GM06990 (cell line): Measurements from ENCODE around the gene VANGL2.

ENCODE experiments used
- DNase-seq: peaks from one replicate; pipeline ENCODE4 v3.0.0-alpha.2; 2011; ENCODE audit not compliant: insufficient read length; ENCODE audit errors: extremely low read depth
- H3K27me3 ChIP-seq: replicated peaks from 2 replicates; pipeline ENCODE4 v1.6.0; 2011; ENCODE audit warnings: low read length; ENCODE audit not compliant: control insufficient read depth, insufficient read depth
- H3K36me3 ChIP-seq: 2 replicates; pipeline ENCODE4 v1.5.1; 2011; ENCODE audit warnings: low read length; ENCODE audit not compliant: control insufficient read depth, insufficient read depth
- H3K4me3 ChIP-seq: replicated peaks from 2 replicates; pipeline ENCODE4 v1.5.1; 2011; ENCODE audit warnings: low read depth, mild to moderate bottlenecking, control low read depth, low read length
- TF ChIP-seq, protein P1 (sequence below): IDR thresholded peaks from 2 replicates; pipeline ENCODE4 v1.5.1; 2011; ENCODE audit warnings: low read length, control low read depth, mild to moderate bottlenecking, inconsistent platforms; ENCODE audit not compliant: insufficient read depth, poor library complexity, severe bottlenecking

The VANGL2 gene

DNA sequence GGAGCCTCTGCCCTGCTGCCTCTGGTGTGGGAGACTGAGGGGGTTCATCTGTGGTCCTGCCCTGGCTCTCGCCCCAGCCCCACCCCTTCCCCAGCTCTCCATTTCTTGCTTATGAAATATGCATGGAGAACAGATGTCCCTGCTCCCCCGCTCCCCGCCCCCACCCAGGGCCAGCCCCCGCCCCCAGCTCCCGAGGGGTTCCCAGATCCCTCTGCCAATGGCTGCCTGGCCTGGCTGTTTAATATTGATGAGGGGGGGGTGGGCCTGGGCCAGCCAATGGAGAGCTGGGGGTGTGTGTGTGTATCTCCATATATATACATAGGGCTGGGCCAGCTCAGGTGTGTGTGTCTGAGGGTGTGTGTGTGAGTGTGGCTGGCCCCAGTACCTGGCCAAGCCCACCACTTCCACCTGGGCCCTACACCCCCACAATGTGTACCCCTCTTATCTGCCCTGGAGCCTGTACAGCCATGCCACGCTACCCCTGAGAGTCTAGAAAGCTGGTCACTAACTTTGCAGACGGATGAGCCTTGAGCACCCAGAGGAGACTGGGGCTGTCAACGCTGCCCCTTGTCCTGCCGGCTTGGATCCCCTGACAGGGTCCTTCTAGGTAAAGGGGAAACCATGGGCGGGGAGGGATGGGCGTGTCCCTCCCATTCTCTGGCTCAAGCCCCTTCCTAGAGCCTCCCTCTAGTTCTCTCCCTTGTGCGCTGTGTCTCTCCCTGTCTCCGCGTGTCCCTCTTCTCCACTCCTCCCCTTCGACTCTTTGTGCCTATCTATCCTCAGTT lies 33.4 kb upstream of the VANGL2 start, which contains the start of gene NHLH1:
Gene NHLH1 (plus strand): TSS at position 341 of the 785 bp plus-strand sequence. CDS start 3,661 bp downstream, outside the sequence.
- no peak for DNase-seq
- Histone ChIP-seq H3K27me3 (no peaks in the 10 kb centered on the region), H3K36me3 (no peaks in the 10 kb centered on the region; the same call in 1 of the 2 replicates), H3K4me3 (no peak within 1 kb of the TSS)
- TF ChIP-seq, protein P1, sequence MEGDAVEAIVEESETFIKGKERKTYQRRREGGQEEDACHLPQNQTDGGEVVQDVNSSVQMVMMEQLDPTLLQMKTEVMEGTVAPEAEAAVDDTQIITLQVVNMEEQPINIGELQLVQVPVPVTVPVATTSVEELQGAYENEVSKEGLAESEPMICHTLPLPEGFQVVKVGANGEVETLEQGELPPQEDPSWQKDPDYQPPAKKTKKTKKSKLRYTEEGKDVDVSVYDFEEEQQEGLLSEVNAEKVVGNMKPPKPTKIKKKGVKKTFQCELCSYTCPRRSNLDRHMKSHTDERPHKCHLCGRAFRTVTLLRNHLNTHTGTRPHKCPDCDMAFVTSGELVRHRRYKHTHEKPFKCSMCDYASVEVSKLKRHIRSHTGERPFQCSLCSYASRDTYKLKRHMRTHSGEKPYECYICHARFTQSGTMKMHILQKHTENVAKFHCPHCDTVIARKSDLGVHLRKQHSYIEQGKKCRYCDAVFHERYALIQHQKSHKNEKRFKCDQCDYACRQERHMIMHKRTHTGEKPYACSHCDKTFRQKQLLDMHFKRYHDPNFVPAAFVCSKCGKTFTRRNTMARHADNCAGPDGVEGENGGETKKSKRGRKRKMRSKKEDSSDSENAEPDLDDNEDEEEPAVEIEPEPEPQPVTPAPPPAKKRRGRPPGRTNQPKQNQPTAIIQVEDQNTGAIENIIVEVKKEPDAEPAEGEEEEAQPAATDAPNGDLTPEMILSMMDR = no peak

DNA sequence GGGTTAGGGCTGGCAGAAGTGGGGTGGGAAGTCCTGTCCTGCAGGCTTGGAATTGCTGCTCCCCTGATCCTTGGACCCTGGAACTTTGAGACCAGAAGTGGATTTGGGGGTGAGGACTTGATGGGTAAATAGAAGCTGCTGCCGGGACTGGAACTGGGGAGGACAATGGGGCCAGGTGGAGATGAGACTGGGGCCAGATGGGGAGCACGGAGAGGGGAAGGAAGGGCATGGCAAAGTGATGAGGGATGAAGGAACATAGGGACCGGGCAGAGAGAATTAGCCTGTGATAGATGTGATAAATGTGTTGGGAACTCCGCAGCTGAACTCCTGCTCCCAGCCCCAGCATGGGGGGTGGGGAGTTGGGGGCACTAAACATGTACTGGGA lies 32.9 kb upstream of the VANGL2 start:
- TF ChIP-seq, protein P1 = no peak
- Histone ChIP-seq H3K27me3 (no peaks in the 10 kb centered on the region), H3K36me3 (no peaks in the 10 kb centered on the region; the same call in 1 of the 2 replicates), H3K4me3 (no peak overlapping the region)
- DNase-seq = no peak

DNA sequence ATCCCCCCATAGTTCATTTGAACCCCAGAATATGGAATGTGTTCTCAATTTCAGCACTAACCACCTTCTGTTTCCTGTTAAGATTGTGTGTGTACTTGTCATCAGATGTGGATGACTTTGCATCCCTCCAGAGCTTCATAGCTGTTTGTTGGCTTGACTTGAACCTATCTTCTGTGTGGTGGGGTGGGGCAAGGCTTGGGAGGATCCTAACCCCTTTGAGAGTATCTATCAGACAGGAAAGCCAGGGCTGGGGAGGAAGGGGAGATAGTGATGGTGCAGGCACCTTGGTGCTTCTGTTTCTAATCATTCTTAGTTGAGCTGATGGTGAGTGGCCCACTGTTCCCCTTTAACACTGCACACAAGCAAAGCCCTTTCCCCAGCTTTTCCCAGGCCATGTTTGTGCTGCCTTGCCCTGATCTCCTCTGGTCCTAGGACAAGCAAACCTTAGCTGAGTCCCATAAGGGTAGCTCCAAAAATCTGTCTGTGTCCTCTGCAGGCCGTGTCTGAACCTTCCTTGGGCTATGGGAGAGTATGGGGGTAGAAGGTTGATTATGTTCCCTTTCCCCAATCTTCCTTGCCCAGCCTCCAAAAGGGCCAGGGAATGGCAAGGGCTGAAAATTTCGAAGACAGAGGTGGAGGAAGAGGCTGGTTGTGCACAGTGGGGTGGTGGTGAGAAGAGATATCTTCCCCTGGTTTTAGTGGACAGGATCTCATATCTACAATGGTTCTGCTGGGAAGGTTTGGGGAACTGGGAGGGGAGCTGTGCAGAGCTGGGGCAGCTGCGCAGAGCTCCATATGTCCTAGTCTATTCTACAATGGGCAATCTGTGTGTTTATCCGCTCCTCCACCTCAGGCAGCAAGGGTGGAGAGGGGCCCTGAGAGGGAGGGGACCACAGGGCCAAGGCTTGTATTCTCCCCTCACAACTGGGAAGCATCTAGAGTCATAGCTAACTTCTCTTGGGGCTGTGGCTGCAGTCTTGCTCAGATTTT lies 32.1 kb upstream of the VANGL2 start:
- no peaks in the 10 kb centered on the region; the same call in 1 of the 2 replicates for H3K36me3 ChIP-seq
- H3K4me3 ChIP-seq = no peak overlapping the region
- DNase-seq = no peak
- no peaks in the 10 kb centered on the region for H3K27me3 ChIP-seq
- TF ChIP-seq, protein P1 = no peak

DNA sequence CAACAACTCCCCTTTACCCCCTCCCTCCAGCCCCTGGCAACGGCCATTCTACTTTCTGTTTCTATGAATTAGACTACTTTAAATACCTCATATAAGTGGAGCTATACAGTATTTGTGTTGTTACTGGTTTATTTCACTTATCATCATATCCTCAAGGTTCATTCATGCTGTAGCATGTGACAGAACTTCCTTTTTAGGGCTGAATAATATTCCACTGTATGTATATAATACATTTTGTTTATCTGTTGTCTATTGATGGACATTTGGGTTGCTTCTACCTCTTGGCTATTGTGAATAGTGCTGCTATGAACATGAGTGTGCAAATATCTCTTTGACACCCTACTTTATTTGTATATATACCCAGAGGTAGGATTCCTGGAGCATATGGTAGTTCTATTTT lies 31.3 kb upstream of the VANGL2 start:
- Histone ChIP-seq H3K27me3 (no peaks in the 10 kb centered on the region), H3K36me3 (no peaks in the 10 kb centered on the region; the same call in 1 of the 2 replicates), H3K4me3 (no peak overlapping the region)
- no peak for DNase-seq
- TF ChIP-seq, protein P1 = no peak

DNA sequence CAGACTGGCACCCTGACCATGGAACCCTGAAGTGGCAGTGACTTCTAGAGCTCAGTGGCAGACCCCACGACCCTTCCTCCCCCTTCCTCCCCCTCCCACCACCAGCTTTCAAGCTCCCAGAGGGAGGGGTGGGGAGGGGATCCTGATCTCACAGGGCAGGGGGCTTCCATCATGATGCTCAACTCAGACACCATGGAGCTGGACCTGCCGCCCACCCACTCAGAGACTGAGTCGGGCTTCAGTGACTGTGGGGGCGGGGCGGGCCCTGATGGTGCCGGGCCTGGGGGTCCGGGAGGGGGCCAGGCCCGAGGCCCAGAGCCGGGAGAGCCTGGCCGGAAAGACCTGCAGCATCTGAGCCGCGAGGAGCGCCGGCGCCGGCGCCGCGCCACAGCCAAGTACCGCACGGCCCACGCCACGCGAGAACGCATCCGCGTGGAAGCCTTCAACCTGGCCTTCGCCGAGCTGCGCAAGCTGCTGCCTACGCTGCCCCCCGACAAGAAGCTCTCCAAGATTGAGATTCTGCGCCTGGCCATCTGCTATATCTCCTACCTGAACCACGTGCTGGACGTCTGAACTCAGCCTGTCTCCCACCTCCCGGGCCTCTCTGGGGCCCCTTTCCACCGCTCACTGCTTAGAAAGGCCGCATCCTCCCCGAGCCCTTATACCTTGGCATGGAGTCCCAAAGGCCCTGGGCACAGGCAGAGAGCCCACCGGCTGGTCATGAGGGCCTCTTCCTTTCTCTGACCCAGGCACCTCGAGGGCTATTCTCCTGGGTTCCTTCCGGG lies 29.6 kb upstream of the VANGL2 start:
- H3K36me3 ChIP-seq = no peaks in the 10 kb centered on the region
- TF ChIP-seq, protein P1 = no peak
- no peak for DNase-seq
- no peaks in the 10 kb centered on the region for H3K27me3 ChIP-seq
- no peak overlapping the region for H3K4me3 ChIP-seq
